ENCODE results near the gene TYR. TPM values are rescaled to one million over a fixed set of nuclear protein-coding genes. Genes with fewer than 3 reads are reported as not detected.
A peak's percentile ranks its signal among the peaks of the same experiment; 100 is the strongest.
"Not testable (repeated sequence)": the region's sequence is repeated elsewhere in the genome, so short reads cannot be mapped to it uniquely, and the experiment has no call there.

Gene TYR
- total and polyA plus RNA-seq, 4 donors: not detected

- not testable (repeated sequence) for H3K4me3 ChIP-seq (ENCODE audit: low read depth in 1 of 3, low read length in 3 of 3); H3K27me3 ChIP-seq (ENCODE audit: control insufficient read depth in 4 of 4, insufficient read depth in 4 of 4, low read length in 3 of 4); H3K4me1 ChIP-seq (ENCODE audit: control insufficient read depth in 4 of 4, insufficient read depth in 4 of 4, low read length in 3 of 4); H3K9me3 ChIP-seq (ENCODE audit: control insufficient read depth in 4 of 4, low read length in 3 of 4); H3K36me3 ChIP-seq (ENCODE audit: control insufficient read depth in 4 of 4, insufficient read depth in 3 of 4, low read depth in 1 of 4, low read length in 3 of 4); DNase-seq (ENCODE audit: low spot score); H3K27ac ChIP-seq (ENCODE audit: low read depth in 1 of 2, low read length in 2 of 2); H3K9ac ChIP-seq (ENCODE audit: low read depth in 1 of 2, low read length in 2 of 2)
- WGBS: 61% methylated on average over 3 of the region's 3 CpGs
- peak in 1 of 2 donors; percentile 24 for TF ChIP-seq HNF4A (conservative IDR thresholded peaks at IDR 0.05)
Measured at GRCh38 chr11:89310607-89311006, 132.9 kb downstream of the TYR start.

GRCh38 chr11:89321401-89321800 is 143.7 kb downstream of the TYR start:
- no peaks in the 10 kb centered on the region for H3K9me3 ChIP-seq (ENCODE audit: control insufficient read depth in 4 of 4, low read length in 3 of 4)

More at GRCh38 chr11:89321401-89321800, 143.7 kb downstream of the TYR start:
- WGBS: 91% methylated on average over 2 of the region's 2 CpGs
- DNase-seq (ENCODE audit: low spot score): no peak
- Histone ChIP-seq H3K4me1 (ENCODE audit: control insufficient read depth in 4 of 4, insufficient read depth in 4 of 4, low read length in 3 of 4) (no peaks in the 10 kb centered on the region), H3K4me3 (ENCODE audit: low read depth in 1 of 3, low read length in 3 of 3) (no peak overlapping the region), H3K9ac (ENCODE audit: low read depth in 1 of 2, low read length in 2 of 2) (no peak overlapping the region), H3K27me3 (ENCODE audit: control insufficient read depth in 4 of 4, insufficient read depth in 4 of 4, low read length in 3 of 4) (no peaks in the 10 kb centered on the region), H3K36me3 (ENCODE audit: control insufficient read depth in 4 of 4, insufficient read depth in 3 of 4, low read depth in 1 of 4, low read length in 3 of 4) (no peaks in the 10 kb centered on the region), H3K27ac (ENCODE audit: low read depth in 1 of 2, low read length in 2 of 2) (no peak overlapping the region)
- TF ChIP-seq ZBTB33 (IDR thresholded peaks at IDR 0.05) (no peak), REST (IDR thresholded peaks at IDR 0.05) (no peak), ATF3 (IDR thresholded peaks at IDR 0.05) (no peak), RAD21 (IDR thresholded peaks at IDR 0.05) (no peak), HNF4A (conservative IDR thresholded peaks at IDR 0.05) (no peak), EGR1 (IDR thresholded peaks at IDR 0.05; ENCODE audit: low read depth in 2 of 2) (no peak), GABPA (IDR thresholded peaks at IDR 0.05 in 1 of 2, conservative IDR thresholded peaks at IDR 0.05 in 1 of 2) (no peak), NR2F2 (IDR thresholded peaks at IDR 0.05) (no peak), YY1 (IDR thresholded peaks at IDR 0.05) (no peak), FOXA2 (IDR thresholded peaks at IDR 0.05) (no peak), CTCF (IDR thresholded peaks at IDR 0.05; ENCODE audit: low read depth, low read length, missing input control) (no peak), RXRA (IDR thresholded peaks at IDR 0.05) (no peak), FOXA1 (IDR thresholded peaks at IDR 0.05) (no peak)
